ENCODE results near the gene SELENOV.

SELENOV gene

DNA sequence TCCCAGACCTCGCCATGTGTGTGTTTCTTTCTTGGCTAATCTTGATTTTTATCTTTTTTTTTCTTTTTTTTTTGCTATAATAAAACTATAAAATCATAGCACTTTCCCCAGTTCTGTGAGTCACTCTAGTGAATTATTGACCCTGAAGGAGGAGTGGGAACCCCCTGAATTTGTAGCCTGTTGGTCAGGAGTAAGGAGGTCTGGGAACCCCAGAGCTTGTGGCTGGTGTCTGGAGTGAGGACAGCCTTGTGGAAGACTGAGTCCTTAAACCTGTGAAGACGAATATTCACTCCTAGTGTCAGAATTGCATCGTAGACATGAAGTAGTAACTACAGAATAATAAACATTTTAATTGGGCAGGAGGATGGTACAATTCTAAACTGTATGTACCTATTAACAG lies 10.3 kb downstream of the SELENOV start:
- no peak for DNase-seq

DNA sequence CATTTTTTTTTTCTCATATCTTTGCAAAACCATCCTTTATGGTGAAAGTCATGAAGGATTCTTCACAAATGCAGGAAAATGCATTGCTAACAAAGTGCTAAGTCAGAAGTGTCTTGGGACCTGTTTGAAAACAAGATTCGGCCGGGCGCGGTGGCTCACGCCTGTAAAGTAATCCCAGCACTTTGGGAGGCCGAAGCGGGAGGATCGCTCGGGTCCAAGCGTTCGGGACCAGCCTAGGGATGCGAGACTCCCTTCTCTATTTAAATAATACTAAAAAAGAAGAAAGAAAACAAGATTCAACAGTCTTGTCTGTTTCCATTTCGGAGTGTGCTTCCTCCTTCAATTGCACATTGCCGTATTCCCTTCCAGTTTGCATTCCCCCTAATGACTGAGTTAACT lies 16.9 kb downstream of the SELENOV start:
- DNase-seq = no peak

DNA sequence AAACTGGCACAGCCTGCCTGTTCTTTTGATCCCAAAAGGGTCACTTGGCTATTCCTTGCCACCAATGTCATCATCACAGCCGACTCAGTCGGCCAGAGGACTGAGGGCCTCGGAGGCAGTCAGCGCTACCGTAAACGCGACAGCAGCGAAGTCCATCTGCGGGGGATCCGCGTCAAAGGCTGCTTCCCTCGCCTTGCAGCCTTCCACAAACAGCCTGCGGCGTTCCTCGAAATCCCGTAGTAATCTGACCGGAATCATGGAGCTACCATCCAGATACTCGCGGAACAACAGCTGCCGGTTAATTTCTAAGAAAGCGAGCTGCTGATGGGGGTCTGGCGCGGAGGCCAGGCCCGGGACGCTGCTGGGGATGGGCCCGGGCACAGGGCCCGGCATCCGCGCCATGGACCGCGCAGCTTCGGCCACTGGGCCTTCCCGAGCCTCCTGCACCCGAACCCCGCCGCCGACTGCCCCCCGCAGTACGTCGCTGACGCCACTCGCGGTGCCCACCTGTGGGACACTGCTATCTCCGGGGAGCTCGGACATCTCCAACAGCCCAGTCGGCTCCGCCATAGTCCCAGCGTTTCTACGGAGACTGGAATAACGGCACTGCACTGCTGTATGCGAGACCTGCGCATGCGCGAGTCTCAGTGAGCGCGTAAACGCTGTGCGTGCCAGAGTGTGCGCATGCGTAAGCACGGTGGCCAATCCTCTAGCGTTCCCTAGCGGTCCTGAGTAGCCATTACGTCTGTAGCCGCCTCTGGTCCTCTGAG lies 17.5 kb downstream of the SELENOV start, which contains the start of gene EID2B:
Gene EID2B (minus strand): TSS at position 620 of the 770 bp plus-strand sequence. CDS start 50 bp downstream, at position 570.
- peak; percentile 94 to 96 for DNase-seq

DNA sequence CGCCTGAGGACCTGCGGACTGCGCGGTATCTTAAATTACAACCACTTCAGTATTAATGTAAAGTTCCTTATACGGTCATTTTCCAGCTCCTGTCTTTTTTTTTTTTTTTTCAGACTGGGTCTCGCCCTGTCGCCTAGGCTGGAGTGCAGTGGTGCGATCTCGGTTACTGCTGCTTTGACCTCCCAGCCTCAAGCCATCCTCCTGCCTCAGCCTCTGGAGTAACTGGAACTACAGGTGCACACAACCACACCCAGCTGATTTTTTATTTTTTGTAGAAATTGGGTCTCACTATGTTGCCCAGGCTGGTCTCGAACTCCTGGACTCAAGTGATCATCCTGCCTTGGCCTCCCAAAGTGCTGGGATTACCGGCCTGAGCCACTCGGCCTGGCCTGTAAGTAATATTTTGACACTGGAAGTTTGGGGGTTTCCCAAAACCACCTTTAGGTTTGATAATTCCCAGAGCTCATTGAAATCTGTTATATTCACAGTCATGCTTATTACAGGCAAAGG lies 18.1 kb downstream of the SELENOV start:
- no peak for DNase-seq

DNA sequence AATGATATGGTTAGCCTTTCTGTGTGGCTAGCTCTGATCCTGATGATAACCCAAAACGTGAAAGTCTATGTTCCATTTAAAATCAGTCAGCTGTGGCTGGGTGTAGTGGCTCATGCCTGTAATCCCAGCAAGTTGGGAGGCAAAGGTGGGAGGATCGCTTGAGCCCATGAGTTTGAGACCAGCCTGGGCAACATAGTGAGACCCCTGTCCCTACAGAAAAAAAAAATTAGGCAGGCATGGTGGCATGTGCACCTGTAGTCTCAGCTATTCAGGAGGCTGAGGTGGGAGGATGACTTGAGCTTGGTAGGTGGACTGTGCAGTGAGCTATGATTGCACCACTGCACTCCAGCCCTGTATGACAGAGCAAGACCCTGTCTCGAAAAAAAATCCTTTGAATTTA lies 18.9 kb downstream of the SELENOV start:
- no peak for DNase-seq

GRCh38 chr19:39539165-39539517 lies 24.2 kb downstream of the SELENOV start:
- DNase-seq = no peak

DNA sequence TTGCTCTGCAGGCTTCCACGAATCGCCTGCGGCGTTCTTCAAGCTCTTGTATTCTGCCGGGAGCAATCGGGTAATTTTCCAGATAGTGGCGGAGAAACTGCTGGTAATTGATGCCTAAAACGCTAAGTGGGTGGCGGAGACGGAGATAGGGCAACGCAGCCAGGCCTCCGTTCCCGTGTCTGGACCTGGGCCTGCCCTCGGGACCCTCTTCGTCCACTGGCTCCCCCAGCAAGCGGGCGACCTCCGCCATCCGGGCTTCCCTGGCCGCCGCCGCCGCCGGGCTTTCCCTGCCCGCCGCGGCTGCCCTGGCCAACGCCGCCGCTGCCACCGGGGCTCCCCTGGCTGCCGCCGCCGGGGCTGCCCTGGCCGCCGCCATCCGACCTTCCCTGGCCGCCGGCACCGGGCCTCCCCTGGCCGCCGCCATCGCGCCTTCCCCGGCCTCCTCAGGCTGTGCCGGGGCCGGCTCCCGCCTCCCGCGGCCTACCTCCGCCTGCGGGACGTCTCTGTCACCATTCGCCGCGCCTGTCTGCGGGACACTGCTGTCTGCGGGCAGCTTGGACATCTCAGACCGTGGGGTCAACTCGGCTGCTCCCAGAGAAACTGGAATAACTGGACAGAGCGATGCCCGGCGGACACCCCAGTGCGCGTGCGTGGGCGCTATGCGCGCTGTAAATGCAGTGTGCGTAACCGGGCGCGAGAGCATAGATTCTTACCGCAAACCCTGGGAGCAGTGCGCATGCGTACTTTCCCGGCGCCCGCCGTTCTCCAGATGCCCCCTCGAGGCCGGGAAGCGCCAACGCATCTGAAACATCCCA lies 24.8 kb downstream of the SELENOV start, which contains the start of gene EID2:
Gene EID2 (minus strand): TSS at position 644 of the 815 bp plus-strand sequence. CDS start 82 bp downstream, at position 562.
- peak; percentile 94 for DNase-seq

GRCh38 chr19:39540333-39540673 lies 25.4 kb downstream of the SELENOV start:
- DNase-seq = no peak

DNA sequence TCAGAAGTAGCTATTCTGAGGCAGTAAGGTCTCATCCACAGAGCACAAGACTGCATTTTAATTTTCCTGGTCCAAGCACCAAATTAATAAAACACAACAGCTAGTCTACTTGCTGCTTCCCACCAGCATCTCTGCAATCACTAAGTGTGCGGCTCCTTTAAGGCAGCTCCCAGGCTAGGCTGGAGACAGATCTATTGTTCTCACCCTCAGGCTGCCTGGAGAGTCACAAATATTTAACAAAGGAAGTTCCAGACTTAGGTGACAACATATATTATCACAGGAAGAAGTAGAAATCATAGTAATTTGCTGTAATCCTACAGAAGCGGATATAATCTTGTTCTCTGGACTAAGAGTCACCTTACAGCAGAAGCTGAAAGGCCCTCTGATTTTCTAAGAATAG lies 27.3 kb downstream of the SELENOV start:
- no peak for DNase-seq

DNA sequence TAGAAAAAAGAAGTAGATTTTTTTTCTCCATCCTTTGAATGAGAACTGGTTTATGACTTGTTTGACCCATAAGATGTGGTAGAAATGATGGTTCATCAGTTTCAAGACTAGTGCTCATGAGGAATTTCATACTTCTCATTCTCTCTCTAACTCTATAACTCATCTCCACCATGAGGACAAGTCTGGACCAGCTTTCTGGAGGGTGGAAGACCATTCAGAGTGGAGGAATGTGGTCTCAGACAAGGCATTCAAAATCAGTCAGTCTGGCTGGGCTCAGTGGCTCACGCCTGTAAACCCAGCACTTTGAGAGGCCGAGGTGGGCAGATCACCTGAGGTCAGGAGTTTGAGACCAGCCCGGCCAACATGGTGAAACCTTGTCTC lies 28.5 kb downstream of the SELENOV start:
- DNase-seq = no peak

DNA sequence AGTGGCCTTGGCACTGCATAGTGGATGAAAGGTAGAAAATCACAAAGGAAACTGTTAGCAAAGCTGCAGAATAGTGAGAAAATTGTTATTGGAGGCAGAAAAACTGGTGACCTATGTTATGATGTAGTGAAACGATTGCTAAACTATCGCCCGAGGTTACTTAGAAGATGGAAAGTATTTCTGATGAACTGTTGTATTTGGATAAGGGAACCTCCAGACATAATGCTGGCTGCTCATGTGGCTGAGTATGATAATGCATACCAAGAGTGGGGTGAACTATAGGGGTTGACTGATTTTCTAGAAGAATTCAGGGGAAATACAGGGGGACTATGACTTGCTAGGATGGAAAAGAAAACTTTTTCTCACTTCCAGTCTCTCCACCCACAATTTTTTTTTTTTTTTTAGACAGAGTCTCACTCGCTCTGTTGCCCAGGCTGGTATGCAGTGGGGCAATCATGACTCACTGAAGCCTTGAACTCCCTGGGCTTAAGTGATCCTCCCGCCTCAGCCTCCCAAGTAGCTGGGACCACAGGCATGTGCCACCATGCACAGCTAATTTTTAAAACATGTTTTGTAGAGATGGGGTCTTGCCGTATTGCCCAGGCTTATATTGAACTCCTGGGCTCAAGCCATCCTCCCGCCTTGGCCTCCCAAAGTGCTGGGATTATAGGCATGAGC lies 29.4 kb downstream of the SELENOV start:
- no peak for DNase-seq

- peak in 1 of 2 donors; percentile 53 for DNase-seq
These were observed 30.0 kb downstream of the SELENOV start for GRCh38 chr19:39544911-39545310.

DNA sequence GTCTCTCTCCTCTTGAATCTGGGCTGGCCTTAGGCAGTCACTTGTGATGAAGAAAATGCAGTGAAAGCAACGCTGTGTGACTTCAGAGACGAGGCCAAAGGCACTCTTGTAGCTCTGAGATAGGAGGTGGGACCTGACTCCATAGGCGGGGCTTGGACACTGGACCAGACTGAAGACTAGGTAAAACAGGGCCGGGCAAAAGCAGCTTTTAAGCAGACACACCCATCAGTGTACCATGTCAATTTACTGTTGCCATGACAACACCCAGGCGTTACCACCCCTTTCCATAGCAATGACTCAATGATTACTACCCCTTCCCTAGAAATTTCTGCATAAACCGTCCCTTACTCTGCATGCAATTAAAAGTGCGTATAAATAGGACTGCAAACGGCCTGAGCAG lies 31.7 kb downstream of the SELENOV start:
- no peak for DNase-seq

- no peak for DNase-seq
These were observed 35.3 kb downstream of the SELENOV start for GRCh38 chr19:39550197-39550596.

DNA sequence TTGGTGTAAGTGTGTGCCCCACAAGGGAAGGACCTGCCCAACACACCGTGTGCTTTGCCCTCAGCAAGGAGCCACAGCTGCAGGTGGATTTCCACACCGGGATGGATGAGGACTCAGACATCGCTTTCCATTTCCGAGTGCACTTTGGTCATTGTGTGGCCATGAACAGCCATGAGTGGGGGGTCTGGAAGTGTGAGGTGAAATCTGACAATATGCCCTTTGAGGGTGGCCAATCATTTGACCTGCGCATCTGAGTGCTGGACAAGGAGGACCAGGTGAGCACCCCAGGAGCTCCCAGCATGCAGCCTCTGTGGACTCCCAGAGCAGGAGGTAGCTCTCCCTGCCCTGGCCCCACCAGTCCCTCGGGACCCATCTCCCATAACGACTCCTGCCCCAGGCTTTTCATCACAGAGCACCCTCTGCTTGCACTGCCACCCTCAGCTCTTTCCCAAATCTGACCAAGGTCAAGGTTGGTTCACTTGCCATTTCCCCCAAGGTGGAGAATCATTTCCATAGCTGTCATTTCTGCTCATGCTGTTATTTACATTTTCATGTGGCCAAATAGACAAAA lies 38.2 kb downstream of the SELENOV start:
- no peak for DNase-seq

DNA sequence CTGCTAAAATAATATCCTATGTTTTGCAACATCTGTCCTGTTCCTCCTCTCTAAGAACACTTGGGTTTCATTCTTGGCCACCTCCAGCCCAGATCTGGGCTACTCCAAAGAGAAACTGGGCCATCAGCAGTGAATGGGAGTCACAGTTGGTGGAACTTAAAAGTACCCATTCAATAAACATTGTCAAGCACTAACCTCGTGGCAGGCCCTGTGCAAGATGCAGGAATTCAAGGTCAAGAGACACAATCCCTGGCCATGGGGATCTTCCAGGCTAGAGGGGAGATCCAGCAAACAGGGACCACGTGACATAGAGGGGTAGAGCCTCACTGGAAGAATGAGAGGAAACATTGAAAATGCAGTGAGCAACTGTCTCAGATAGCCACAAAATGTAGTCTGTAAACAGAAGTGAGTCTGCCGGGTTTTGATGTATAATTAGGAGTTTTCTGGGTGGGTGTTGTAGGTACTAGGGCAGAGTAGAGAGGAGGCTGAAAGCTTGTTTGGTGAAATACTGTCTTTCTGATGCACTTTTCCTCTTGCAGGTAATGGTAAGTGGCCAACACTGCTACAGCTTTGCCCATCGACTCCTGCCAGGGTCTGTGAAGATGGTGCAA lies 39.9 kb downstream of the SELENOV start:
- no peak for DNase-seq

DNA sequence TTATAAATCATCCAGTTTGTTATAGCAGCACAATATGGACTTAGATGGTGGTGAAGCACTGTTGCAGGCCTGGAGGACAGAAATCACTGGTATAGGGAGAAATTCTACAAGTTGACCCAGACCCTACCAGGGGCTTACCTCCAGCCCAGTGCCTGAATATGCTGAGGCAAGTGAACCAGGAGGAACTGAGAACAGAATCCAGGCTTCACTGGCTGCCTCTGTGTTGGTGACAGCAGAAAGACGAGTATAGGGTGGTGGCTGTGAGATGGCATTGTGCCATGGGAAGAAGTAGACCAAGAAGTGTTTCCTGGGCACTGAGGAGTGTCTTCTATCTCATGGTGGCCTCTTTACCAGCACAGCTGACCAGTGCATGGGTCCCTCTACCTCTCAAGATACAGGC lies 40.9 kb downstream of the SELENOV start:
- DNase-seq = no peak

DNA sequence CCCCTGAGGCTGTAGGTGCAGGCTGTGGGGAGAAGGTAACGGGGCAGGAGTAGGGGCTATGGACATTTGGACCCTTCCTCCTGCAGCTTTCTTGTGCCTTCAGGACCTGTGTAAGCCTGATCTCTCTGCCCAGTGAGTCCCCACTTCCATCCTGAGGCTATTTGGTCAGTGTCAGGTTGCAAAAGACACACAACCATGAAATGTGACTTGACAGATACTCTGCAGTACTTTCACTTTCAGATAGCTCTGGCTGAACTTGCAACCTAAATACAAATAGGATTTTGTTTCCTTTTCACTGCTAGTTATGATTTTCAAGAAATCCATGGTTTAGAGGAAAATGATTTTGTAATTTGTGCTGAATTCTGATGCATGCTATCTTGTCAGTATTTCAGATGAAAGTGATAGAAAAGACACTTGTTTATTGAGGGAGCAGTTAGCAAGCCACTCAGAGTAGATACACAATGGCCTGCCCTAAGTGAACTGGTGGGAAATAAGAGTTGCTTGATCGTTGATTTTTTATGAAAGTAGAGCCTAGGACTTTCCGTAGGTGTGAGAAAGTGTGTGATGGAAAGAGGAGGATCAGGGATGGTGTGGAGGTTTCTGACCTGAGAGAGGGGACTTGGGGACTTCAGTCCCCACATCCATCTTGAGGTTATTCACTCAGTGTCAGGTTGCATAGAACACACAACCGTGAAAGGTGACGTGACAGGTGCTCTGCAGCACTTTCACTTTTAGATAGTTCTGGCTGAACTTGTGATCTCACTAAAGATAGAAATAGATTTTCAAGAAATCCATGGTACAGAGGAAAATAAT lies 43.1 kb downstream of the SELENOV start:
- peak in 1 of 2 donors; percentile 69 for DNase-seq

GRCh38 chr19:39558624-39559117 lies 43.7 kb downstream of the SELENOV start:
- peak in 1 of 2 donors; percentile 60 for DNase-seq

DNA sequence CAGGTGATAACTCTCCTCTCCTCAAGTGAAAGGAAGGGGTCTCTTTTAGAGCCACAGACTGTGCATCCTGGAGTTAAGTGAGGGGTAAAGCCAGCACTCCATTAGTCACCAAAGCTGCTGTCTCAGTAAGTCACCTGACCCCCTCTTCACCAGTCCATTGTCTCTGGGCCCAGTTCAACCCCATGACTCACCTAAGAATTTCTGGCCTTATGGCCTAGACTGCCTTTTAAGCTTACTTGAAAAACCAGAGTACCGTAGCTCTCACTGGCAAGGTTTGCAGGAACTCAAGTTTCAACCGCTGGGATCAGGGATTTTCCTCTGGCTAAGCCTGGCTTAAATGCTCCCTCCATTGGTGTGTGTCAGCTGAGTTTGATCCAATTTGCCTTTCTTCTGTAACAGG lies 48.5 kb downstream of the SELENOV start:
- no peak for DNase-seq

- DNase-seq = no peak
These were observed 51.1 kb downstream of the SELENOV start for GRCh38 chr19:39566064-39566463.

Data from CD4-positive, alpha-beta T cell treated with Interferon alpha-2 for 1 hour (primary cell).